GM19035 (cell line): ENCODE results near the gene SLC9A2.

Experiments used
- ATAC-seq: cut with Tn5 transposase; IDR thresholded peaks from one replicate; pipeline ENCODE4 v1.9.1; 2021; ENCODE audit not compliant: unreplicated experiment

Gene SLC9A2

DNA sequence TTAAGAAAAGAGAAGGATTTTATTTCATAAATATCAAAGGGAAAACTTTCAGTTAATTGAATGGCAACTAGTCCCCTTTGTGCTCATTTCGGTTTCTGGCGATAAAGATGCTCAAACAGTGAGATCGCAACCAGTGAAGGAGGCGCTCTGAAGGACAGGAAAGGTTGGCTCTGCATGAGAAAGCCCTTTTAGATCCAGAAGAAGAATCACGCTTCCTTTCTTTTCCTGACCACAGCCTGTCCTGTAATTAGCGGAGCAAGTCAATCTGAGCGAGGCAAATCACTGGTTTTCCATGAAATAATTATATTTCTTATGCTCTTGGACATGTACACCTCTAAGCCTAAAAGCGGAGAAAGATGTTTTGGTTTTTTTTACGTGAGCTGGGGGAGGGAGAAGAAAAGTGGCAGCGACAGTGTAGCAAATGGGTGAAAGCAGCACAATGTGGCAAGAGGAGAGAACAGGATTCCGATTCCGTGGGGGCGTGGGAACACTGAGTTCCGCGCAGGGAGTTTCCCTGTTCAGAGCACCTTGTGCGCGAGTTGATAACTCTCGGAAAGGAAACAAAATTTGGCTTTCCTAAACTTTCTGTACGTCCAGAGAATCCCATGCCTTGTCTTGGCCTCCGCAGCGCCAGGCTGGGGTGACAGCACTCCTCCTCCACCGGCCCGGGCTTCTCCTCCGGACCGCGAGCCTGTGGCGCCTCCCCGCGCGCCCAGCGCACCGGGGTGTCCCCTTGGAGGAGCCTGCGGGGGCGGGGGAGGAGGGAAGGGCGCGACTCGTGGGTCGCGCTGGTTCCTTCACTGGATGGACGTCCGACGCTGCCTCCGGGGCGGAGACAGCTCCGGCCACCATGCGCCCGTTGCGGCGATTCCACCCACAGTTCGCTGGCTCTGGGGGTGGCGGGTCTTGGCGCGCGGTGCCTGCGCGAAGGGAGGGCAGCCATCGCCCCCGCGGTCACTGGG lies 620 bp upstream of the SLC9A2 start:
- no peak for ATAC-seq

DNA sequence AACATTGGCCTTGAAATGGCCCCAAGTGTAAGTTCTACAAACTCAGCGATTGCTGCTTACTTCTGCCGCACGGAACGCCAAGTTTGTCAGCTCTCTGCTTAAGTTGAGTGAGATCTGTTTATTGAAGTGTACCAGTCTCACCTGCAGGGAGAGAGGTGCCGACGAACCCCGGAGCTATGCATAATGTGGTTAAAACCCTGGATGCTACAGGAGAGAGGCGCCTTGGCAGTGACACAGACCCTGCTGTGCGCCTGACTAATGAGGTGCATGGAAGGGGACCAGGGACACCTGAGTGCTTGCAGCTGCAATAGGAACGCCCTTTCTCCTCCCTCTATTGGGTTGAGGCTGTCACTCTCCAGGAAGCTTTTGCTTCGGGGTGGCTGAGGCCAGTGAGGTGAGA lies 979 bp downstream of the SLC9A2 start:
- ATAC-seq = no peak

DNA sequence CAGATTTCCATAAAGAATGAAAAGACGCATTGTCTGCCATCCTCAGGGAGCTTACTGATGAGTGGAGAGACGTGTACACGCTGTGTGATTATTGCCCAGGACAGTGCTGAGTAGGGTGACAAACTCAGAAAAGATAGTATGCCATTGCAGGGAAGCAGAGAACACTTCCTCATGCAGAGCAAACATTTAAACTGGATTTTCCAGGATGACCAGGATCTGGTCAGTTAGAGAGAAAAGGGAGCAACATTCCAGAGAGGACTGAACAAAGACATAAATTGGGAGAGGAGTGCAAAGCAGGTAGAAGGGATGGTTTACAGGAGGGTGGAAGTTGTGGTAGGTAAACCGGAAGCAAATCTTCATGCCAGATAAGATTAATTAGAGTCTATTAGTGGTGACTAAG lies 2.3 kb downstream of the SLC9A2 start:
- ATAC-seq = no peak

DNA sequence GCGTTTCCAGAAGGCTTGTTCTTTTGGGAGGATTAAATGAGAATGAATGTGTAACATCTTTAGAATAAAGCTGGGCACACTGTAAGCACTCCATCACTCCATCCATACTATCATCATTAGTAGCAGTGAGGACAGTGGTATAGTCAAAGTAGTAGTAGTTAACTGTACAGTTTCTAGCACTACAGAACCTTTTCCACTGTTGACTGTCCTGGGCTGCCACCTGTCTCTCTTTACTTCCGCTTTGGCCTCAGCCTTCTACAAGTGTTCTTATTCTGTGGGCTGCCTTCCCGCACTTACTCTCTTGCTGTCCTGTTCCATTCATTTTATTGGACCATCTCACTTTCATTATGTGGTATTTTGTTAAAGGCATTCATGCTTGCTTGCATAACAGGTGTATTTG lies 3.3 kb downstream of the SLC9A2 start:
- peak; percentile 45 for ATAC-seq

DNA sequence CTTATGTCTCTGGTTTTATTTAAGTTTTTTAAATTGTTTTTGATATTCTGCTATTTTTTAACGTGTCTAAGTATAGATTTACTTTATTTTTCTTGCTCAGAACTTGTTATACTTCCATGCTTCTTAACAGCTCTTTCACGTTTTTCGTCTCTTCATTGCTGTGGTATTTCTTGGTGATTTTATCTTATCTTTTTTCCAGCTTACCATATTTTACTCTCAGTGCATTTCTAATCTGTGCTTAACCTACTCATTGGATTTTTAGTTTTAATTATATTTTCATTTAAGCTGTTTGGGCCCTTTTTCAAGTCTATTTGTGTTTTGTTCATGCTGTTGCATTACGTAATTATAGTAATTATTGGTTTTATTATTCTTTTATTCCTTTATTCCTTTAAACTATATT lies 11.1 kb downstream of the SLC9A2 start:
- no peak for ATAC-seq

DNA sequence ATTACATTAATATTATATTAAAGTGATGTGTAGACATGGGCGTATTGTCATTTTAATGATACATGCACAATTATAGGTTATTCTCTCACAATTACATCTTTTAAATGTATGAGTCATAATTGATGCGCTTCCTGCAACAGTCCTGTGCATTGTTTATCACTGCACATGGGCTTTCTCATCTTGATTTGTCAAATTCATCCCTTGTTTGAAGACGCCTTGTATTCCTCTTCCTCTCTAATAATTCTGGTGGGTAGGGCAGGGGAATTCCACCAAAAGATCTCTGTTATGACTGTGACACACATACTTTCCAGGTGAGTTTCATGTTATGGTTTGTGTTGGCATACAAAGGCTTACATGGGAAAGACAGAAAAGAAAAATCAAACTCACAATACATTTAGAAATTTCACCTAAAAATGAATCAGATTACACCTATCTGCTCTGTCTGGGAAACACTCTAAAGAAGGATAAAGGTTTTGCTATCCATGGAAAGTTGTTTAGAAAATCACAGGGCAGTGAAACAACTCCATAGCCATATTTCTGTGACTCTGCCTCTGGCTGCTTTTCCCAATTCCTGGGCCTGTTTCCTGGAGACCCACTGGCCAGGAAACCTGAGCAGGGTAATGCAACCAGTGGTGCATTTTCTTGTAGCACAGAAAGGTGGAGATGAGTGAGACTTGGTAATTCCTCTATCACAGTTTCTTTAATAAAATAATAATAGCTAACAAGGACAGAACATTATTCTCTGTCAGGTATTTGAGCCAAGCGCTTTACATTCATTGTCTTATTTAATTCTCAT lies 13.2 kb downstream of the SLC9A2 start:
- no peak for ATAC-seq

DNA sequence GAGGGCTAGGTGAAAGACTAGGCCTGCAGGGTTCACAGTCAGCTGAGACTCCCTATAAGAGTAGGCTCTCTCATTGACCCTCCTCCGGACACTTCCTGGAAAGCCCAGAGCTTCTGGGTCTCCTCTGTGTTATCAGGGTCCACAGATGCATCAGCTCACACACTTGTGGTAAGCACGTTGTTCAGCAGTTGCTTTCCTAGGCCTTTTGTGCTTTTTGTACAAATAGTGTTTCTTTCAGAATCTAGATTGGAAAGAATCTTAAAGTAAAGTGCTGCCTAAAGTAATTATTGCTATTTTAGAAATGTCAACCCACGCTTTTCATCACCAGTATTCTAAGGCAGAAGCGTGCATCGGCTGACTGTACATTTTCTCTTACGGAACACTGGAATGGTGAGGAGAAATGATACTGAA lies 15.5 kb downstream of the SLC9A2 start:
- ATAC-seq = no peak

DNA sequence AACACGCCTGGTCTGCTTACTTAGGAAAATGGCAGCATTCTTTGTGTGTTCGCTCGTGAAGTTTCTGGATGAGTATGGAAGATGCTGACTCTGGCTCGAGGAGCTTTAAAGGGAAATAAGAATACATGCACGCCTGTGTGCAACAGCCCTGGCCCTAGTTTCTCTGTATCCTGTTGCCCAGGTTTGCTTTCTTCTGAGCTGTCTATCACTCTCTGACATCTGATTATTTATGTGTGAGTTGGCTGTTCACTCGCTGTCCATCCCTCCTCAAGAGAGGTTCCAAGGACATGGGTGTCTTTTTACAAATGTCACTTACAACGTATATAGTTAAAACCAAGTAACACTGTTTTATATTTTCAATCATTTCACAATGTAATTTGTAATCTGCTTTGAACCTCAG lies 16.0 kb downstream of the SLC9A2 start:
- ATAC-seq = no peak

DNA sequence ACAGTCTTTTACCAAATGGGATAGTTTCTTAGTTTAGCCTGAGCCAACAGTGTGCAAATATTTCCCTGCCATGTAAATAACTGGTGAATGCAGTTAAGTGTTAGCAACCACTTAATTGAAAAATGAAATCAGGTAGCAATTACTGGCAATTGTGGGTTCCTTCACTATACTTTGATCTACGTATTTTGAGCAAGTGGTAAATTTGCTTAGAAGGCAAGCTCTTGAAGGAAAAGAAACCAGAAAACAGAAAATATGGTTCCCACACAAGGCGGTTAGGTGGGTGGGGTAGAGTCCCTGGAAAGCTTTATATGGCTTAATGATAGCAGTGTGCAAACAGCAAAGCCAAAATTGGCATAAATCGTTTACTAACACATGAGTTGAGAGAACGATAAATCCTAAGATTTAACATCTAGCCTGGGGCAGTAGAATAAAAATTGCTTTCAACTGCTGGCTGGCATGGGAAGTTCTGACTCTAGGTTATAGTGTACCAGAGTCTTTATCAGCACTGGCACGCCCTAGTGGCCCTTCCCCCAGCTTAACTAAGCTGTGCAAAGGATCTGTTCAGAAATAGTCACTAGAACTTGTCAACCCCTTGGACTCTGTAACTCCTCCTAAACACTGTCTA lies 17.0 kb downstream of the SLC9A2 start:
- no peak for ATAC-seq

DNA sequence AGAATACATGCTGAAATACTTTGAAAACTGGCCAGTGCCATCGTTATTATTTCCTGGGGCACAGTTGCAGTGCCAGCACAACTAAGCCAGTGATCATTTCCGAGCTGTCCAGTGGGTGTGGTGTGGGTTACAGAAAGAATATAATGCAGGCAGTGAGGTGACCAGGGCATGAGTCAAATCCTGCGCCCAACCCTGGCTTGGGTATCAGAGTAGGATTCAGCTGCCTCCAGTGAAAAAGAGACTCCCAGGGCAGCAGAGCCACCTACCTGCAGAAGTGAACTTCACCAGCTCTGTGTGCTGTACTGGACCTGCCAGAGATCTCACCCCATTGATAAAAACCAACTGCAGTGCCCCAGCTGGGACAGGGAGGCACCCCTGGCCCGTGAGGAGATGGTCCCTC lies 18.0 kb downstream of the SLC9A2 start:
- ATAC-seq = no peak

DNA sequence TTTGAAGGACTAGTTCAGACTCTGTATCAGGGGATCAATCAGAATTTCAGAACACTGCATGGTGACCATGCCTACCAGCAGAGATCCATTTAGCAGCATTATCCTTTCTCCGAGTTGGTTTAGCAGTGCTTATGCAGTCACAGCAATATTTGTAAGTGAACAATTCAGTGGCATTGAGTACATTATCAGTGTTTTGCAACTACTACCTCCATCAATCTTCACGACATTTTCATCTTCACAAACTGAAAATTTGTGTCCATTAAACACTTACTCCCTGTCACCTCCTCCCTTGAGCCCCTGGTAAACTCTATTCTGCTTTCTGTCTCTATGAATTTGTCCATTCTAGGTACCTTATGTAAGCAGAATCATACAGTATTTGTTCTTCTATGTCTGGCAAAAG lies 20.1 kb downstream of the SLC9A2 start:
- ATAC-seq = no peak

DNA sequence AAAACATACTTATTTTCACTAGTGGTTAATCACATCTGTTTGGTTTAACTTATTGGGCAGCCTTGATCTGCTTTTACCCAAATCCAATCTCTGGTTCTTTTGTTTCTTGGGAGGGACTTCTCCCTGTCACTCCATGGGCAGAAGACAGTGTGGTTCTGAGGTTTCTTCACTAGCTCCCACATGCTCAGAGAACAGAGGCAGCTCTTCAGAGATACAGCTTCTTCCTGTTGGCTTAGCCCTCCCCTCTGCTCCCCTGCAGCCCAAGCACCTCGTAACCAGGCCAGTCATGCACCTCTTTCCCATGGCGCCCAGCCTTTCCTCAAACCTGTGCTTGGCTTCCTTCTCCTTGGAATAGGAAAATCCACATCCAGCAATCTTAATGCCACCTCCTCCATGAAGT lies 32.8 kb downstream of the SLC9A2 start:
- no peak for ATAC-seq

DNA sequence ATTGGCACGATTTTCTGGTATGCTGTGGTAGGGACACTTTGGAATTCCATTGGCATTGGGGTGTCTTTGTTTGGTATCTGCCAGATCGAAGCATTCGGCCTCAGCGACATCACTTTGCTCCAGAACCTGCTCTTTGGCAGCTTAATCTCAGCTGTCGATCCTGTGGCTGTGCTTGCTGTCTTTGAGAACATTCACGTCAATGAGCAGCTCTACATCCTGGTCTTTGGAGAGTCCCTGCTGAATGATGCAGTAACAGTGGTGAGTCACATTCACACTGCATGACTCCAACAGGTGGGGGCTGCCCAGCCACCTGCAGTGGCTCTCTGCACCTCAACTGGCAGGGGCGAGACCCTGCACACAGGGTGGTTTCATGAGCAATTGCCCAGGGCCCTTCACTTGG lies 38.4 kb downstream of the SLC9A2 start:
- ATAC-seq = no peak

DNA sequence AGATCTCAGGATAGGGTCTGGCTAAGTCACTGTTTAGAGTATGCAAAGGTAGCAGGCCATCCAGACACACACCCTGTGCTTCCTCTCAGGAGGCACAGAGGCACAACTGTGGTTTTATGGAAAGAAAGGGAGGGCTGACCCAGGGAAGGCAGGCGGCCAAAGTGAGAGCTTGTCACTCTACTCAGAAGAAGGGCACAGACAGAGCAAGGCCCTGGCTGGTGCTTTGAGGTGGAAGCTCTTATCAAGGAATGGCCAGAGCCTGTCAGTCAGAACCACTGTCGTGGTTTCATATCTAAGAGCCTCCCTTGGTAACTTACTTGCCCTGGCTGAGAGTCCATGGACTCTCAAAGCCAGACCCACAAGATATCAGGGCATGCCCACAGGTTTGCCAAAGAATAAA lies 40.7 kb downstream of the SLC9A2 start:
- no peak for ATAC-seq

DNA sequence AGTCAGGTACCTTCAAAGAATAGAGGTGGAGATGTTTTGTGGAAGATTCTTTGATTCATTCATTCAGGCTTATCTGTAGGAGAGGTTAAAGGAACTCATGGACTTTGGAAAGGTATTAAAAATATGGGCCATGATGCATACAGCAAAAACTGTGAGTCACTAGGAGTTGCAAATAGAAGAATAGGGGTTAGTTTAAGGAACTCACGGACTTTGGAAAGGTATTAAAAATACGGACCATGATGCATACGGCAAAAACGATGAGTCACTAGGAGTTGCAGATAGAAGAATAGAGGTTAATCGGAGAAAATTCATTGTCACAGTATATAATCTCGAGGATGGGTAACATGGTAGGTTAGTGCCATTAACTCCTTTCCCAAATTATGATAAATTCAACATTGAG lies 41.2 kb downstream of the SLC9A2 start:
- no peak for ATAC-seq

DNA sequence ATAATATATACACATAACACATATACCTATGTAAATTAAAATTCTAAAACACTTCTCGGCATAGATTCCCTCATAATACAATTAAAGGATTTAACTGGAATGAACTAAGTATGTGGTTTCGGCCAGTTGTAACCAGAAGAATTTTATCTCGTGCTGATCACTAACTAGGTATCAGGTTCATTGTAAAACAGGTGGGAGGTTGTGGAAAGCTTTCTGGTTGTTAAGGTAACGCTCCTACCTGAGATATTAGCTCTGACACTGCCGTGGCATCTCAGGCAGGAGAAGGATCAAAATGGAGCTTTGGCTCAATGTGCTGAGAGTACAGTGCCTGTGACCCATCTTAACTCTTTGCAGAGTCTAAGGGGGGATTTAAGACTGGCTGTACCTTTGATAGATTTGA lies 42.5 kb downstream of the SLC9A2 start:
- no peak for ATAC-seq

DNA sequence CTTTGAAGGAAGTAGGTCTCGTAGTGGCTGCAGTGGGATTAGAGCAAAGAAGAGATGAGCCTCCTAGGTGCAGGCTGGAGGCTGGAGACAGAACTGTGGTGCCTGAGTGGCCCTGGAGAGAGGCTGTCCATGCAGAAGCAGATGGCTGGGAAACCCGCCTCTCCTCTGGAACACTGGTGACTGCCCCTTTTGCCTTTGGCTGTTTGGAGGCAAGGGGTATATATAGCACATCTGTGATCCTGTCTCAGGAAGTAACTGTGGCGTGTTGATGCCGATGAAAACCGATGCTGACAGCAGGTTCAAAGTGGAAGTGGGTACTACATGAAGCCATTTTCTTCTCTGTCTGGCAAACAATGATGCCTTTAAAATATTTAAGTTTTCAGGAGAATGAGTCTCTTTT lies 43.5 kb downstream of the SLC9A2 start:
- no peak for ATAC-seq

DNA sequence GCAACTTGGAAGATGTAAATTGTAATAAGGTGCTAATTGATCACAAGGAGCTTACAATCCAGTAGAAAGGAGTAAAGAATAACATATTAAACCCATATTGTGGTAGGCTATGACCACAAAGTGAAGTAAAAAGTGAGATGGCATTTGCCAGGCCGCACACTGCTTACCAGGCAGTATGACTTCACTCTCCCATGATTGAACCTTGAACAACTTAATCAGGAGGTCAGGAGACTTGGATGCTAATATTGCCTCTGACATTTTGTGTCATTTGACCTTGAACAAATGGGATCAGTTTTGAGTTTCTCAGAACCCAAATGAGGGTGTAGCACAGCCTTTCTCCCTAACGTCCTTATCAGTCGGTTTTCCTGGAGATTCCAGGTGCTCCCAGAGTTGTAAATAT lies 44.0 kb downstream of the SLC9A2 start:
- ATAC-seq = no peak

DNA sequence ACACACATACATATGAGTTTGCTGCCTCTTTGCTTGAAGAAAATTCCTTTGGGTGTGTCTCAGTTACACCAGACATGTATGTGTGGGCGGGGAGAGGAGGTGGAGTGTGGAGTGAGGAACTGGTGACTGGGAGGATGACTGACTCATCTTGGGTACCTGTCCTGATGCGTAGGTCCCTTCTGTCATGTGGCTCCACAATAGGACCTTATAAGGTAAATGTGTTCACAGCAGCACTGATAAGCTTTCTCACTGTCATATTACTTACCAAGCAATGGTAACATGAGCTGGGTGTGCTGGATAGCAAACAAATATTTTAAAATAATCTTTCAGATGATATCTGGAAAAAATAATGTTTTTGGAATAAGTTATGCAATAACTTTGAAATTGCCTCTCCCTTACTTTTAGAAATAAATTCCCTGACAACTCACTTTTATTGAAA lies 45.1 kb downstream of the SLC9A2 start:
- ATAC-seq = no peak

DNA sequence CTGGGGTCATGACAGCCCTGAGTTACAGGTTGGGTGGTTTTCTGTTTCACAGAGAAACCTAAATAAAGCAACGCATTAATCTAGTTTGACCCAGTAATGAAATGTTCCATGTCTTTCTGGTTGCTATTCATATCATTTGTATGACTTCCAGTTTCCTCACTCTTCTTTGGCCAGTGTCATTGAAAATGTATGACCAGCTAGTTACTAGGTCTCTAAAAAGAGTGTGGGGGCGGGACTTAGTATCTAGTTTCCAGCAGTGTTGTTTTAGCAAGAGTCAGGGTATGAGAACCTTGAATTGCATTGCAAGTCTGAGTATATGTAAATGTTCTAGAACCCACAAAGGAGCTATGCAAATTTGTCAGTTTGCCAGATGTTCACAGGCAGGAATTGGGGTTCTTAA lies 47.7 kb downstream of the SLC9A2 start:
- no peak for ATAC-seq

DNA sequence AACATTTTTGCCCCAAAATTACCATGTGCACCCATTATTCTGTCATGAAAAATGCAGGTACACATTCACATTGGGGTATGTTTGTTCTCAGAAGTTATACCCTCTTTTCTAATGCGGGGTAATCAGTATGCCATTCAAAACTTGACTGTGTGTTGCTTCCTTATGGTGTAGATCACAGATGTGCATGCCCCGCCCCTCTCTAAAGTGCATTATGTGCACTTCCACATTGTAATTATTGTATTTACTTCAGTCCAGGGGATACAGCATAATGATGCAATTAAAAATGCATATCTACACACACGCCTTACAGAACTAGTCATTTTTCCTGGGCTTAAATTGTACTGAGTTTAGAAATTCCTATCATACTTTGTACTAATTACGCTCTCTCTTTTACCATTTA lies 48.8 kb downstream of the SLC9A2 start:
- ATAC-seq = no peak

DNA sequence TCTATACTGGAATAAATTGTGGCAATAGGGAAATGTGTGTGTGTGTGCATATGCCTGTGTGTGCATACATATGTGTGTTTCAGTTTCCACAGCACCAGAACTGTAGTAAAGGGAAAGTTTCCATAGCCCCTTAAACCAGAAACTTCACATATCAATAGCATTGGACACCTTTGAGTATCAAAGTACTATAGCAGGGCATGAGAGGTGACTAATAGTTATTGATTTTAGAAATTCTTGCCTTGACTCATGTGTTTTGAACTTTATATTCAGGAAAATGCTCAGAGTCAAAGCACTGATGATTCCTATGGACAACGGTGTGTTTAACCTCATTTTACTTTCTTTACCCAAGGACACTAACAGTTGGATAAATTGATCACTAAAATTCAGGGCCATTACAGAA lies 50.0 kb downstream of the SLC9A2 start:
- no peak for ATAC-seq
